DMS 273 treated with DMSO at 0.1 percent for 48 hours (cell line): ENCODE data around the gene ISG20.
"Not testable (repeated sequence)": the region's sequence is repeated elsewhere in the genome, so short reads cannot be mapped to it uniquely, and the experiment has no call there.

Source experiments
- DNase-seq: peaks from one replicate; lab custom pipeline; 2025; lab: John Stamatoyannopoulos, UW

Gene ISG20

DNA sequence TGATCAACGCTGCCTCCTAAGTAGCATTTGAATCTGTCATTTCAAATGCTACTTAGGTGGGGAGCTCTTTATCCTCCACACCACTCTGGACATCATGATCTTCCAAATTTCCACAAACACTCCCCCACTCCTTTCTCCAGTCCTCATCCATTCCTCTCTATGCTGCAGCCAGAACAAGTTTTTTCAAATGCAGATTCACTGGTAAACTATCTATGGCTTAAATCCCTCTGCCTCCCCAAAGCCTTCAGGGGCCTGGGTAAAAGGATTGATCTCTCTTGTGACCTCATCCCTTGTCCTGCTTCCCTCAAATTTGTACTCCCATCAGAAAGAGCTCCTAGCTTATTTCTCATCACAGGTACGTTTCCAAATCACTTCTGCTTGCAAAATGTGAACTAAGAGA, 19.0 kb upstream of the ISG20 start:
- DNase-seq: no peak

- DNase-seq: peak; percentile 77
These were observed 17.6 kb upstream of the ISG20 start, which contains the start of gene AEN for GRCh38 chr15:88620995-88621772. Gene AEN (plus strand): TSS chr15:88621340. CDS start chr15:88626210, 4,870 bp downstream.

DNA sequence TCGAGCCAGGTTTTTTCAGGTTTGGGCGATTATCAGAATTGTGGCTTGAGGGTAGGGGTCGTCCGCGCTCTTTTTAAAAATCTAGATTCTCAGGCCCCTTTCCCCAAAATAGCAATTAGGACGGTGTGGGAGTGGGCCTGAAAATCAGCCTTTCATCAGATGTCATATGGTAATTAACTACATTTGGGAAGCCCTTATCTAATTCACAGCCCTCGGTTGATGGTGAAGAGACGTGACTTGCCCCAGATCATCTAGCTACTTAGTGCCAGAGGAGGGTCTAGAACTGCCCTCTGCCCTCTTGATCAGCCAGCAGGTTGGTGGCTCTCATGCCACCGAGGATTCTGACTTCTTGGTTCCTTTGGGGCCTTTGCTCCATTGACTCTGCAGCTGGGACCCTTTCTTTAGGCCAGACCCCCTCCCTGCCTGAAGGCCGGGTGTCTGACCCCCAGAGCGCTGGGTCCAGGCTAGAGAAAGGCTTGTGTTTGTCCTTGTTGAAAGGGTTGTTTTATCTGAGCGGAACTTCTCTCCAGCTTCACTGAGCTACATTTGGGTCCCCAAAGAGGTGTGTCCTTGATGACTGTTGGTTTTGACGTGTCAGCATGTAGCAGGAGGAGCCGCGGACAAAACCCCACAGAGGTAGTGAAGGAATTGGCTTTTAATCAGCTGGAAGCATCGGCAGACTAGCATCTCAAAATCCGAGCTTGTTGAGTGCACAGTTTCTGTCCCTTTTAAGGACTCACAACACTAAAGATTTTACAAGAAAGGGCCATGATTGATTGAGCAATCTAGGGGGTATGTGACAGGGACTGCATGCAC, 16.8 kb upstream of the ISG20 start:
- no peak for DNase-seq

DNA sequence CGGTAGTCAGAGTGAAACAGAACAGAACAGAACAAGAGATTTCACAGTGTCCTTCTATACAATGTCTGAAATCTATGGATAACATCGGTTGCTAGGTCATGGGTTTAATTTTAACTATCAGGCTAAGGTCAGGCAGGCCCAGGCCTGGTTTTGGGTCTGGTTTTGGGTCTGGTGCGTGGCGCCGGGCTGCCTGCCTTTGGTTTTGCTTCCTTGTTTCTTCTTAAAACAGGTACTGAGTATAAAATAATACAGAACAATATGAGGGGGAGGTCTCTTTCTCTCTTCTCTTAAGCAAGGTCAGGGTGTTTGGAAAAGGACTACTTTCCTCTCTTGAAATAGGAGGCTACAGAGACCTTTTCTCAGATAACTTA, 16.2 kb upstream of the ISG20 start:
- DNase-seq: no peak

DNA sequence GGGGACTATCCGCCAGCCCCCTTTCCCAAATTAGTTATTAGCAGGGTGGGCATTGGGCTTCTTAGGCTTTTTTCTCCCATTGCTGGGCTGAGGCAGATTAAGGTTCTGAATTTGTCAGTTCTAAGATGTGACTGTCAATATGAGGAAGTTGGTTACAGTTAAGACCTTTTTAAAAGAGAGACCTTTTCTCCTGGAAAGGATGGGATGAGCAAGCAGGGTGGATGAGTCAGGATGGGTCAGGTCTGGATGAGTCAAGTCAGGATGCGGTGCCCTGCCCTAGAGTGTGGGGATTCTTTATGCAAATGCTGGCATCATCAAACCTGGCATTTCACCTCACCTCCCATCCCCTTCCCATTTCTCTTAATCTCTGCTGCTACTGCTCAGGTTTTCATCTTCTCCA, 15.8 kb upstream of the ISG20 start:
- no peak for DNase-seq

GRCh38 chr15:88623632-88624031, 15.2 kb upstream of the ISG20 start:
- DNase-seq: no peak

GRCh38 chr15:88624156-88624970, 14.5 kb upstream of the ISG20 start:
- no peak for DNase-seq

DNA sequence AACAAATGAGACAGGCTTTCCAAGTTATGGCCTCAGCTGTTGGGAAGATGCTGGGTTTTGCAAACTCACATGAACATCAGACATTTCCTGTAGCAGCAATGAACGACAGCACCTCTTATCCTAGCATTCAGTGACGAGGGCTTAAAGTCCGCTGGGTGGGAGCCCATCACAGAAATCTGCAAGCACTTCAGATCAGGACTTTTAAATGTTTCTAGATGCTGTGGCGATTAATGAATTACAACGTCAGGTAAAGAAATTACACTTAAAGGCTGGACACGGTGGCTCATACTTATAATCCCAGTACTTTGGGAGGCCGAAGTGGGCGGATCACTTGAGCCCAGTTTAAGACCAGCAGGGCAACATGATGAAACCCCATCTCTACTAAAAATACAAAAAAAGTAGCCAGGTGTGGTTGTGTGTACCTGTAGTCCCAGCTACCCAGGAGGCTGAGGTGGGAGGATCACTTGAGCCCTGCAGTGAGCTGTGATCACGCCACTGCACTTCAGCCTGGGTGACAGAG, 13.8 kb upstream of the ISG20 start:
- DNase-seq: no peak

GRCh38 chr15:88625943-88626741, 12.7 kb upstream of the ISG20 start:
- no peak for DNase-seq

DNA sequence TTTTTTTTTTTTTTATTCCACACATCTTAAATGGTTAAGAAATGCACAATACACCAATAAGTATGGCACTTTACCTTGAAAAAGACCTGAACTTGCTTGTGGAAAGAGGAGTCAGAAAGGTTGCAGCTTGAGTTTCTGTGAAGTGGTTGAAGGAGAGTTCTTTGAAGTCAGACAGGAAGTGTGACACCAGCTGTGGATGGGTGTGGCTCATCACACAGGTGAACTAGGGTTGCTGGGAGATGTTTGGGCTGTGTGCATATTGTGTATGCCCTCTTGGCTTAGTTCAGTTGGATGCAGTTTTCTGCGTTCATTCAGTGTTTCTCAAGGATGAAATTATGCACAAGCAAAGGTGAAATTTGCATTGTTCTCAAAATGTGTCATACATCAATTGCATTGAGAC, 11.4 kb upstream of the ISG20 start:
- no peak for DNase-seq

DNA sequence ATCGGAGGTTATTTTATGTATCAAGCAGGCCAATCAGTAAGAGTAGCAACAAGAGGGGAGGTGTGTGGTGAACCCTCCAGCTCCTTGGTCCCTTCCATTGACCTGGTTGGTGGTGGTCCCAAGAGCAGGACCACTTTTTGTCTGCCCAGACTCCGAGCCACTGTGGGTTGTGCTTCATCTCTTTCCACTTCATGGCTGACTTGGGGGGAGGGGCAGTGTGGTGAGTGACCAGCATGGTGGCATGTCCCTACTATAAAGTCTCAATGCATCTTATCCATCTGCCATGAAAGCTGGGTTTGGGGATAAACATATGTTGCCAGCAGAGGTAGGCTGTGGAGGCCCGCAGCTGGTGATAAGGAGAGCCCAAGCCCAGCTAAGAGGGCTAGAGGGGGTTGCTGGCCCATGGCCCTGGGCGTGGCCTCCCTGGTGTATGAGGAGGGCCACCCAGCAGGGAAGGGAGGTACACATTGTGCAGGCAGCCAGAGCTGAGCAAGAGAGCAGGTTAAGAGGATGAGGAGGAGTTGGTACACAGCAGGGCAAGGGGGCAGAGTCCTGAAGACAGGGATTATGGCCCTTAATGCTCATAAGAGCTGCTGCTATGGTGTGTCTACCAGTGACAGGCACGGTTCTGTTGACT, 10.7 kb upstream of the ISG20 start:
- no peak for DNase-seq

GRCh38 chr15:88629071-88629470, 9.7 kb upstream of the ISG20 start:
- DNase-seq: no peak

- no peak for DNase-seq
These were observed 8.6 kb upstream of the ISG20 start for GRCh38 chr15:88630141-88630721.

- no peak for DNase-seq
These were observed 7.9 kb upstream of the ISG20 start for GRCh38 chr15:88630798-88631463.

- DNase-seq: no peak
These were observed 7.3 kb upstream of the ISG20 start for GRCh38 chr15:88631464-88632028.

- DNase-seq: not testable (repeated sequence)
These were observed 6.0 kb upstream of the ISG20 start for GRCh38 chr15:88632797-88633196.

GRCh38 chr15:88634449-88634848, 4.4 kb upstream of the ISG20 start:
- DNase-seq: no peak

GRCh38 chr15:88635318-88635717, 3.5 kb upstream of the ISG20 start:
- DNase-seq: no peak

DNA sequence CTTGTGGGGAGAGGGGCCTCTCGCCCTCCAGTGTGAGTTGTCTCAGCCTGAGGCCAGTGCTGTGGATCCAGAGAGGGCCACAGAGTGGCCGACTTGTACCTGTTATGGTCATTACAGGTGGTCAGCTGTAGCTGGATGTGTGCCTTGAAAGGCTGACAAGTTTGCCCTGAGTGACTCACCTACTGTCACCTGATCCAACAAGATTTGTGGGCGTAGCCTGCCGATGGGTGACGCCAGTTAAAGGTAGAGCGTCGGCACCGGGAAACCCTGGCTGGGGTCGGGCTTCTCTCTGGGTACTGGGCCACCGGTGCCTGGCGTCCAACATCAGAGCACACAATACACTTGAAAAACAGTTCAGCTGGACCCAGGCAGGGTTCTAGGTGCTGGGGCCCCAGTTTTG, 2.8 kb upstream of the ISG20 start:
- no peak for DNase-seq

DNA sequence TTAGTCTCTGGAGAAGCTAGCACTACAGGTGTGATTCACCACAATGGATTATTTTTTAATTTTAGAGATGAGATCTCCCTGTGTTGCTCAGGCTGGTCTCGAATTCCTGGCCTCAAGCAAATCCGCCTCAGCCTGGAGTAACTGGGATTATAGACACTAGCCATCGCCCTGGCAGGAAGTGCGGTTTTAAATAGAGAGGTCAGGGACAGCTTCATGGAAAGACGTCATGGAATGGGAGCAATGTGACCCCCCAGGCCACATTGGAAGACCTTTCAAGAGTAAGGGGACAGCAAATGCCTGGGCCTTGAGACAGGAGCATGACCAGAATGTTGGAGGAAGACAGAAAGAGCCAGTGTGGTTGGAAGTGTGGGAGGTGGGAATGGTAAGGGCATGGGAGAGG, 2.2 kb upstream of the ISG20 start:
- no peak for DNase-seq
